Left lobe of liver (tissue), 2 donors: ENCODE results near the gene NODAL. TPM values are rescaled to one million over a fixed set of nuclear protein-coding genes. Genes with fewer than 3 reads are reported as not detected.
A peak's percentile ranks its signal among the peaks of the same experiment; 100 is the strongest.

Source experiments
- ATAC-seq: fragments of 200-7000 bp; cut with Tn5 transposase; one replicate; pipeline ENCODE4 v1.9.1; 2020; ENCODE audit warnings: mild to moderate bottlenecking, moderate library complexity
- DNase-seq: peaks from one replicate; pipeline ENCODE4 v3.0.0-alpha.2; 2020; ENCODE audit warnings: low spot score
- total RNA-seq: library from RNA; stranded (reverse); gene quantifications from one replicate; pipeline ENCODE4 v1.2.1, GENCODE V29; 2021
- donor health status: DM: no; HTN: no; CAD: no; lungs with moderate emphysema.
- donor health status: DM: no; HTN: yes; CAD: no.

The NODAL gene
- total RNA-seq, 1 donor from 2014 or later: not detected

DNA sequence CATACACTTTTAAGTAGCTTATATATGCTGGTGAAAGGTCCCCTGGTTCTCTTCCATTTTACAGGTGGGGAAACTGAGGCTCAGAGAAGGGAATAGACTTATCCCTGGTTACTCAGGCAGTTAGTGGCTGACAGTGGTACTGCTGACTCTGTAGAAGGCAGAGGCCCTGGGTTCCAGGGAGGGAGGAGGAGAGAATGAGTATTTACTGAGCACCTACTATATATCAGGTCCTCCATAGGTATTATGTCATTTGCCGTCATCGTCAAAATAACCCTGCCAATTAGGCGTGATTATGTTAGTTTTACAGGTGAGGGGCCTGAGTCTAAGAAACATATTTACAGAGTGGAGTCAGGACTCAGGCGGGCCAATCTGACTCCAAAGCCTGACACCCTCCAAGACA lies 23.8 kb upstream of the NODAL start:
- DNase-seq: no peak
- no peak for ATAC-seq

DNA sequence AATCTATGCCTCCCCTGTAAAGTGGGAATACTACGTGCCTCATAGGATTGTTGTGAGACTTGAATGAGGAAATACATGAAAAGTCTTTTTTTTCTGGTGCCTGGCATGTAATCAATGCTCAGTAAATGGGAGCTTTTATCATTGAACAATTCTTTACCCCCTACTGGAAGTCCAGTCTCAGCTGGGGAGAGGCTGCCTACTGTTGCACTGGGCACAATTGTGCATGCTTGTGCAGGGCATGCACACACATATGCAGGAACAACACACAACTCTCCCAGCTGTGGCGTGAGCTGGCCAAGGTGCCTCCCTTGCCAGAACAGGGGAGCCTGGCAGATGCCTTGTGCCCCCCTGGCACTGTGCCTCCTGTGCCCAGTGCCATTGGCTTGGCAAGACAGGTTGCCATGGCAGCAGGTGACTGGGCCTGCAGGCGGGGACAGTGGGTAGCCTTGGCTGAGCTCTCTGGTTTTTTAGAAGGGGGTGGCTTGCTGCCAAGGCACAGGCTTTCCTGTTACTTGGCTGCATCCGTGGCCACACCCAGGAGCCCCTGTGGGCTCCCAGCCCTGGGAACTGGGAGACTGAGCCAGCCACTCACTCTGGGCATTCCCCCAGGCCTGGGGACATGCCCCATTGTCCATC lies 21.0 kb upstream of the NODAL start:
- ATAC-seq (peak; percentile 9), DNase-seq (peak; percentile 56)

DNA sequence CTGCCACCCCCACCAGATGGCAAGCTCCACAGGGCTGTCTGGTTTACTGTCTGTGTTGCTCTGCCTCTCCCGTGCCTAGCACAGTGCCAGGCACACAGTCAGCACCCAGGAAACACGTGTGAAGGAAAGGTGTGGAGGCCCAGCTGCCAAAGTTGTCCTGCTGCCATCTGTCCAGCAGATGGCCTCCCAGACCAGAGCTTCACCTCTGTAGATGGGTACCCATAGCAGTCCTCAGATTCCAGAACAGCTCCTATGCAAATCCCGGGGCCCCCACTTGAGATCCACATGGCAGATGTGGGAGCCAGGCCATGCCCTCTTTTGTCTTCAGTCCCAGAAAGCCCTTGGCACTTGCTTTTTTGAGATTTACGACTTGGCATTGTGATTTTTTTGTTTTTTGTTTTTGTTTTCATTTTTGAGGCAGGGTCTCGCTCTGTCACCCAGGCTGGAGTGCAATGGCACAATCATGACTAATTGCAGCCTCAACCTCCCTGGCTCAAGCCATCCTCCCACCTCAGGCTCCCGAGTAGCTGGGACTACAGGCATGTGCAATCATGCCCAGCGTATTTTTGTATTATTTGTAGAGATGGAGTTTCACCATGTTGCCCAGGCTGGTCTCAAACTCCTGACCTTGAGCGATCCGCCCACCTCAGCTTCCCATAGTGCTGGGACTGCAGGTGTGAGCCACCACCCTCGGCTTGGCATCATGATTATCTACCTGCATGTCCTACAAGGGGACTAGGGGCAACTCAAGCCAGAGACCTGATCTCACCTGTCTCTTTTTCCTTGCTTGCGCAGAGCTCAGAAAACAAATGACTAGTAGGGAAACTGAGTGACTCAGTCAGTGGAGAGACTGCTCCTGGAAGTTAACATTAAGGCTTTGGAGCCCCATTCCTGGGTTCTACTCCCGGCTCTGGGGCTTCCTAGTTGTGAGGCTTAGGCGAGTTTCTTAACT lies 20.2 kb upstream of the NODAL start:
- DNase-seq (no peak), ATAC-seq (peak; percentile 85)

DNA sequence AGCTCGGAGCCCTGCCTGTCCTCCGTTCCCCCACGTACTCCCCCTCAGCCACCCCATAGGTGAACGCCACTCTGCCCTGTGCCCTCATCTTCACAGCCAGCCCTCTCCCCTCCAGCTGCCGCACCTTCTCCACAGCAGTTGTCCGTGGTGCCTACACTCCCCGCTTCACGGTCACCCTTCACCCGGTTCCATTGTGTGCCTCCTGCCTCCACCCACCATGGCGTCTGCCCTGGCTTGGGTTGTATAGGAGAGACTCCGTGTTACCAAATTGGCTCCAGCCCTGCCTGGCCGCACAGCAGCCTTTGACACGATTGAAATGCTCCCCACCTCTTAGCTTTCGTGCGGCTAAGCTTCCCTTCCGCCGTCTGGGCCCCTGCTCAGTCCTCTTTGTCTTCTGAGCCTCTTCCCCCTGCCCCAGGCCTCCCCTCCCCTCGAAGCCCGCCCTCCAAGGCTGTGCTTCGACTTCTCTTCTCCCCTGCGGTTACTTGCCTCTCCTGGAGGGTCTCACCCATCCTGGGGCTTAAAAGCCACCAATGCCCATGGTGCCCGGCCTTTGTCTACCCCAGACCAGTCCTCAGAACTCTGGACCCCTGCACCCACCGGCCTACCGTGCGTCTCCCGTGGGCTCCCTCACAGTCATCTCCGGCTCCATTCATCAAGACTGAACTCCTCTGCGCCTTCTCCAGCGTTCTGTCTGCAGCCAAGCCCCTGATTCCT lies 18.5 kb upstream of the NODAL start:
- DNase-seq: no peak
- ATAC-seq: no peak

DNA sequence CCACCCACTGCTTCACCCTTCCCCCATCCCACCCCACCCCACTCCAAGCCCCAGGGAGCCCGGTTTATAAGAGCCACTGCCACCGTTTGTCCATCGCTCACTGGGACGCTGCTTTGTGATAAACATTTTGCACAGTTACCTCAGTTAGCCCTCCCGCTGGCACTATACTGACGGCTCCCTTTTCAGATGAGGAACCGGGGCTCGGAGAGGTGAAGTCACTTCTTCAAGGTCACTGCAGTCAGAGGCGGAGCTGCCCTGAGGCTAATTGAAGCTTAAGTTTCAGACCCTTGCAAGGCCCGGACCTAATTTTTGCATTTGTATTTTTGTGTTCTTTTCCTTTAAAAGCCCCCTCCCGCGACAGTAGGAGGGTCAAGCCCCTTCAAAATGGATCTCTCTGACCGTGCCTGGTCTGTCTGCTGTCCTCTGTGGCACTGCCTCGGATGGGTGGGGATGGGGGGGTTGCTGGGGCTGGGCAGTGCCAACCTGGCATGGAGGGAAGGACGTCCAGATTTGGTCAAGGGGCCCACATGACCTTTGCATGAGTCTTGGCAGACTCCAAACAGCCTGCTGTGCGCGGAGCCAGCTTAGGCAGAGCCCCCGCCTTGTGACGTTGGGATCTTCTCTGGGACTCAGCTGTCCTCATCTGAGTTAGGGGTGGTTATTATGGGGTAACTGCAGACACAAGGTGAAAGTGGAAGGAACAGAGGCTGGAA lies 17.7 kb upstream of the NODAL start:
- ATAC-seq (no peak), DNase-seq (no peak)

DNA sequence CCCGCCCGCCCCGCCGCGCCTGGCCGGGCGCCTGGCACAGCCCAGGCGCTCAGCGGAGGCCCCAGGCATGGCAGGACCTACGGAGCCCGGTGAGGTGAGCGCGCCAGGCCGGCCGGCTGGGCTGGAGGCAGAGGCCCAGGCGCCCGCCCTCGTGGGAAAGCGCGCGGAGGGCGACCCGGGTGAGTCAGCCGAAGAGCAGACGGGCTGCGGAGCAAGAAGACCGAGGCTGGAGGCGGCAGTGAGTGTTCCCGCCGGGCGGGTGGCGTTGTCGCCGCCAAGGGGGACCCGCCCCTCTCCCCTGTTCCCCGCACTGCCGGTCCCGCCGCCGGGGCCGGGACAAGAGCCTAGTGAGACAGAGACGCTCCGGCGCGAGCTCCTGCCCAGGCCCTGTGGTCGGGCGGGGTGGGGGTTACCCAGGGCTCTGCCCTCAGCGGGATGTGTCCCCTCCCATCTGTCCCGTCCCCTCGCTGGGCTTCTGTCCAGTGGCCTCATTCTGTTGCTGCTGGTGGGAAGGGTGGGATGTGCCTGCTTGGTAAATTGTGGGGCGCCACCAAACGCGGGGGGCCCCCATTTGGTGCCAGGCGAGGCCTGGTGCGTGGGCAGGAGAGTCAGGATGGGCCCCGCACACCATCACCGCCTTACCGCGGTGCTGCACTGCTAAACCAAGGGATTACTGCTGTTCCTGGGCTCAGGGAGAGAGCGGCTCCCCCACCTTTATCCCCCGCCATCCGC lies 17.0 kb upstream of the NODAL start:
- ATAC-seq: peak; percentile 82
- no peak for DNase-seq

DNA sequence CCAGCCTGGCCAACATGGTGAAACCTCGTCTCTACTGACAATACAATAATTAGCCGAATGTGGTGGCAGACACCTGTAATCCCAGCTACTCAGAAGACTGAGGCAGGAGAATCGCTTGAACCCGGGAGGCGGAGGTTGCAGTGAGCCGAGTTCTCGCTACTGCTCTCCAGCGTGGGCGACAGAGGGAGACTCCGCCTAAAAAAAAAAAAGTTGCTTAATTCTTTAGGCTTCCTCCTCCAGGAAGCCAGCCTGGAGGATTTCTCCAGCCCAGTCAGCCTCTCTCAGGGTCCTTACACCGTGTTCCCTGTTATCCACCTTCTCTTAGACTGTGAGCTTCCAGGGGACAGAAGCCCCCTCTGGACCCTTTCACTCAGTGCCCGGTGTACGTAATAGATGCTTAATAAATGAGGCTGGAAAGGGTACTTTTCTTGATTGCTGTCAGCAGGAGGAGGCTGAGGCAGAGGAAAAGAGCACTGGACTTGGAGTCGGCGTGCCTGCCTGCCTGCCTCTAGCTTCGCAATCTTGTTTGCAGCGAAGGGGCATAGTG lies 16.4 kb upstream of the NODAL start:
- ATAC-seq (no peak), DNase-seq (no peak)

DNA sequence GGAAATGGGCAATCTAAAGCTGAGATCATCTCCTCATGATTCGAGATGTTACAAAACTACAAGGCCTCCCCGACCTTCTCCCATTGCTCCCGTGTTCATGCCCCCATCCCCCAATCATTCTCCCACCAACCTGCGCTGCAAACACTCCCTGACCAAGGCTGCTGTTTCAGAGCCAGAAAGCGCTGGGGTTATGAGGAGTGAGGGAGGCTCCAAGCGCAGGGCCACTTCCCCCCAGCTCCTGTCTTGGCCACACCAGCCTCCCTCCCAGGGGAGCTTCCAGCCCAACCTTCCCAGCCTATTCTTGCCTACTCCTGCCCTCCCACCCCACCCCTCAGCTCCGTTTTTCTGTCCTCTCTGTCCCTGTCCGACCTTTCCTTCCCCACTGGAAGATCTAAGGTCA lies 14.7 kb upstream of the NODAL start:
- ATAC-seq: no peak
- no peak for DNase-seq

DNA sequence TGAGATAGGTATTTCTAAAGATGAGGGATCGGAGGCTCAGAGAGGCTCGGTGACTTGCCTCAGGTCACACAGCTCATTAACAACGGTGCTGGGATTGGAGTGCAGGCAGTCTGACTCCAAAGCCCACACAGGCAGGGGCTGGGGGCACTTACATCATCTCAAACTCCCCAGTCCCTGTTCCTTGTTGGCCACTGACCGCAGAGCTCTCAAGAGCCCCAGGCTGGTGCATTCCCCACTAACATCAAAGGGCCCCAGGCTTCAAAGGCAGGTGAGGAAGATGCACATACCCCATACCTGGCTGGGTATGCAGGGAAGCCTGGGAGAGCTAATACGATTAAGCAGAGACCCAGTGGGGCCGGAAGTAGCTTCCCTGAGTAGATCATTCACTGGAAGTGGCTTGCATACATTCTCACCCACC lies 13.7 kb upstream of the NODAL start:
- no peak for ATAC-seq

DNA sequence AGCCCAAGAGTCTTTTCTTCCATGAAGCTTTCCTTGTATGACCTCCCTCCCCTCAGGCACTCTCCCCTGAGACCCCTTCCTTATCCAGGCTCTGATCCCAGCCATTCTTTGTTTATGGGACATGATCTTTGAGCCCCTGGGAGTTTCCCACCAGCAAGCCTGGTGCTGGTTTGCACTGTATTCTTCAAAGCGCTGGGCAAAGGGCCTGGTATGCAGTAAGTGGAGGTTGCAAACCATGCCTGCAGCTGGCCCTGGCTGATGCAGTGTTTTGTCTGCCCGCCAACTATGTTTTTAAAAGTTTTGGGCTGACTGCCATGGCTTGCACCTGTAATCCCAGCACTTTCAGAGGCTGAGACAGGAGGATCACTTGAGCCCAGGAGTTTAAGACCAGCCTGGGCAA lies 6.8 kb upstream of the NODAL start:
- no peak for DNase-seq
- no peak for ATAC-seq

More for the DNA sequence above, 13.7 kb upstream of the NODAL start:
- DNase-seq: no peak

DNA sequence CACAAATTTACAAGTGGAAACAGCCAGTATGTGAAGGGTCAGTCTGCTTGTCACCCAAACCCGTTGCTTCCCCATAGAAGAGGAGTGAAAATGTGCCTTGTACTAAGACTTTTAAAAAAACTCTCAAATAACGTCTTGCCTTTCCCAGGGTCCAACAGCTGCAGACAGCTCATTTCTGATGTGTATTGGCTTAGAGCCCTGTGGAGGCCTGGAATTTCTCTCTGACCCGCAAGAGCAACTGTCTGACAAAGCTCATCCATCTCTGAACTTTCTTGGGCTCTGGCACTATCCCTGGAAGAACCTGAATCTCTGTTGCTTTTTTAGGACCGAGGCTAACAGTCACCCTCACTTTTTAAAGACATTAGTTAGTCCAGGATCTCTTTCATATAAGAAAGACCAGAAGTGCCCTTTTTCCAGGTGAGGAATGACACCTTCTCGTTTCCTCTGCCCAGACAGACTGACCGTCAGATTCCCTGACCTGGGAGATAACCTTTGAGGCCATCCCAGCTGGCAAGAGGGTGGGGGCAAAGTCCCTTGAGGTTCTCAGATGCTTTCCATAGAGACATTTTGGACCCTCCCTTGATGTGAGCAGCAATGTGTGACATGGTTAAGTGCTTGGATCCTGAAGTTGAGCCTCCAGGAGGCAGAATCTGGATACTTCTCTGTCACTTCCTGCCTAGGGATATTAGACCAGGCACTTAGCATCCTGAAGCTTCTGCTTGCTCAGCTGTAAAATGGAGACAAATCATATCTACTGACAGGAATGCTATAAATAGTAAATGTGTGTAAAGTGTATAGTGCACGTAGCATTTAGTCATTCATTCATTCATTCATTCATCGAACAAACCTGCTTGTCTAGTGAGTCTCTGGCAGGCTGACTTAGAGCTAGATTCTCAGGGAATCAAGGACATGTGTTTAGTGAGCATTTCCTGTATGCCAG lies 4.5 kb upstream of the NODAL start:
- ATAC-seq: peak; percentile 63
- DNase-seq: no peak

DNA sequence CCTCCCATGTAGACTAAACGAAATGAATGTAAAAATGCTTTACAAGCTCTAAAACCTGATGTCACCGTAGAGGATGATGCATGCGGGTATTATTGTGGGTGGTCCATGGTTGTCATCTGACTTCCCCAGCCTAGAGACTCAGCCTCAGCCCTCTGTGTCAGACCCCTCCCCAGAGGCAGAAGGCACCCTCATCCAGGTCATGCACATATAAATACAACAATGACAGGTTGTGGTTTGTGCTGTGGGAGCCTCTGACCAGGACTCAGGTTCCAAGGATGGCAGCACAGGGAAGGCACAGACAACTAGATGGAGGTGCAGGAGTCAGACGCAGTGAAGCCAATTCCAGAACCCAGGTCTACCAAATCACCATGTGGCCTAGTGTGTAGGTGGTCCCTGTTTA lies 3.3 kb upstream of the NODAL start:
- DNase-seq: no peak
- ATAC-seq: no peak

DNA sequence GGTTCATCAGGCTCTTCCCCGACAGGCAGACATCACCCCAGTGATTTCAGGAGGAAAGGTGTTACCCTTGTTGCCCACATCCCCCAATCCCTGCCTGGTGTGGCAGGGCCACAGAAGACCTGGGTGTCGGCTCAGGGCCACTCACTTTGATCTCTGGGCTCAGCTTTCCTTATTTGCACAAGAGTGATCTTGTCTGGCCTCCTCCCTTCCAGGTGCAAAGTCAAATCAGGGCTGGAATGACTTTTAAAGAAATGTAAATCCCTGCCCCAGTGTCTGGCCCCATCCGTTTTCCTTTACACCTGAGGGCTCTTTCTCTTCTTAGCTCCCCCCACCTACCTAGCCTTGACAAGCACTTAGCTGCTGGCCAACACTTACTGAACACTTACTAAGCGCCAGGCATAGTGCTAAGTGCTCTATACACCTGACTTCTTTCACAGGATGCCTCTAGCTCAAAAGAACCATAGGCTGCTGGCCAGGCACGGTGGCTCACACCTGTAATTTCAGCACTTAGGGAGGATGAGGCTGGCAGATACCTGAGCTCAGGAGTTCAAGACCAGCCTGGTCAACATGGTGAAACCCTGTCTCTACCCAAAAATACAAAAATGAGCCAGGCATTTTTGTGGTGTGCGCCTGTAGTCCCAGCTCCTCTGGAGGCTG lies 979 bp upstream of the NODAL start:
- peak; percentile 21 for ATAC-seq
- no peak for DNase-seq

DNA sequence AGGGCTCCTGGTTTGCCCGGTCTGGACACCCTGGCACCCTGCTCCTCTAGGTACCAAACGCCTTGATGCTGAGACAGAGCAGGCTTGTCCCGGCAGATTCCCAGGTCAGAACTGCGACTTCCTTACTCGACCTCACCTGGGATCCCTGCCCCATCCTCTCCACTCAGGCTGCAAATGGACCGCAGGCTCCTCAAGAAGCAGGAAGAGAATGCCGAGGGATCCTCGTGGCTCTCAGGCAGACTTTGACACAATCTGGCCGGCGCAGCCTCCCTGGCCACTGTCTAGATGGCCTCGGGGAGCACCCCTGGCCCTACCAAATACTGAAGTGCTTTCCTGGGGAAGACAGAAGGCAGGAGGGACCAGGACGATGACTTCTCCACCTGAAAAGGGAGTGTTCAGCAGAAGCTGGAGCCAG lies 421 bp upstream of the NODAL start:
- DNase-seq: no peak
- no peak for ATAC-seq

DNA sequence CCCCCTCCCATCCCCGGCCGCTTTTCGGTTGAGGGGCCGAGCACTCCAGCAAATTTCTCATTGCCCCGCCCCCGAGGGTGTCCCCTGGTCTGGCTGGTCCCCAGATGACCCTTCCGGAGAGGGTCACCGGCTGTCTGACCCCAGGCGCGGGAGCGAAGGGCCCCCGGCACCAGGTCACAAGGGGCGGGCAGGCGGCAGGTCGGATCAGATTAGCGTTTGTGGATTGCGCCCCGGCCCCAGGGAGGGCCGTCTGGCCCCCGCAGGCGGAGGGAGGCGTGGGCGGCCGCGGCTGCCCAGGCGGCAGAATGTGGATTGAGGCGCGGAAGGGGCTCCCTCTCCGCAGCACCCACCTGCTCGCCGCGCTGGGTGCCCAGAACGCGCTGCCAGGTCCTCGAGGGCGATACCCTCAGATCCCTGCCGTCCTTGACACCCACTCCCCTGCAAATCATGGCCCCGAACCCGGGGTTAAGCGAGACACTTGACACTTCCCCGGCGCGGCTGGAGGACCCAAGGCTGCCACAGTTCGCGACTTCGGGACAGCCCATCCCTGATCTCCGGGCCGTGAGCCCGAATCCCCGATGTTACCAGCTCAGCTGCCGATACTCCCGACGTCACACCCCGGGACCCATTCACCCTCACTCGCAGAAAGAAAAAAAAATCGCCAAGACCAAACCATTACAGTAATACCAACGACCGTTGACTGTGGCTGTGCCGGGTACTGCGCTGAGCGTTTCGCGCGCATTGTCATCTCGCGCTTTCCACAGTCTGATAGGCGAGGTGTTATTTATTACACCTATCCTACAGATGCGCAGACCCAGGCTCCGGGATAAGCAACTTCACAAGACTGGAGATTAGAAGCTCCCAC lies 953 bp downstream of the NODAL start:
- no peak for ATAC-seq

DNA sequence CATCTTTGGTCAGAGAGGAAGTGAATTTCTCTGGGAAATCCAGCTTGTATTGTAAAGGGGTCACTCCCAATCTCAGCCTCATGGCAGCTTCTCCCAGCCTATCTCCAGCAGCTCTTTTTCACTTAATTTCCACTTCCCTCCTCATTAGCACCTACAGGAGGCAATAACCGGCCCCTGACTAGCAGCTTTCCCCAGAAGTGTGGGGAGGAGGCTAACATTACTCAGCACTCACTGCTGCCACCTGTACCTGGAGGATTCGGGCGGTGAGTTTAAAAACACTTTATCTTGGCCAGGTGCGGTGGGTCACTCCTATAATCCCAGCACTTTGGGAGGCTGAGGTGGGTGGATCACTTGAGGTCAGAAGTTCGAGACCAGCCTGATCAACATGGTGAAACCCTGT lies 3.8 kb downstream of the NODAL start:
- DNase-seq (no peak), ATAC-seq (no peak)

More for the DNA sequence above, 953 bp downstream of the NODAL start:
- no peak for DNase-seq
